HFF-Myc (cell line): Measurements from ENCODE around the gene NIPBL.

ENCODE experiments used
- DNase-seq: peaks from one replicate; pipeline ENCODE4 v3.0.0-alpha.2; 2011; ENCODE audit warnings: low read depth; ENCODE audit errors: extremely low read depth
- H3K4me3 ChIP-seq: replicated peaks from 2 replicates; pipeline ENCODE4 v1.5.1; 2011; ENCODE audit warnings: low read depth, mild to moderate bottlenecking, control low read depth, low read length
- CTCF ChIP-seq: IDR thresholded peaks from 2 replicates; pipeline ENCODE4 v1.5.1; 2012; ENCODE audit warnings: mild to moderate bottlenecking, low read depth, low read length, control low read depth; ENCODE audit errors: missing control alignments

The NIPBL gene

DNA sequence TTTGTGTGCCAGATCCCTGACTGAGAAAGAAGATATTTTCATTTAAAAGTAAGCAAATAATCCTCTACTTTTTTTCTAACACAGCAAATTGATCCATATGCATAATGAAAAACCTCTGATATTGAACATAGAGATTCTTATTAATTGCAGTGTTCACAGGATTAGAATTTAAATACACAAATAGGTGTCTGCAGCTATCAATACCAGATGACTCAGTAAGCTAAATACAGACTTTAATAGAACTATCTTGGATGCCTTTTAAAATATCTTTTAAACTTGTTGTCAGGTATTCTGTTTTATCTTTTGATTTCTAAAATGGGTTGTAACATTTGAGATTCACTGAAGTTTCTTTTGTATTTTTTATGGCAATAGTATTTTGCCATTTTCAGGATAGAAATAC lies 43.1 kb downstream of the NIPBL start:
- no peak for TF ChIP-seq CTCF
- DNase-seq, result no peak

DNA sequence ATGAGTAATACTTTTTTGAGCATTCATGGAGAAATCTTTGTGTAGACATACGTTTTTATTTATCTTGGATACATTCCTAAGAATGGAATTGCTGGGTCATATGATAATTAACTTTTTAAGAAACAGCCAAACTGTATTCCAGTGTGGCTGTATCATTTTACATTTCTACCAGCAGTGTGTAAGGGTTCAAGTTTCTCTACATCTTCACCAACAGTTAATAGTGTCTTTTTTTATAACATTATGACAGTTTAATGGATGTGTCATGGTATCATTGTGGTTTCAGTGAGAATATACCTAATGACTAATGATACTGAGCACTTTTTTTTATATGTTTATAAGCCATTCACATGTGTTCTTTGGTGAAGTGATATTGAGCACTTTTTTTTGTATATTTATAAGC lies 52.4 kb downstream of the NIPBL start:
- no peak overlapping the region for H3K4me3 ChIP-seq
- no peak for TF ChIP-seq CTCF
- peak; percentile 55 for DNase-seq

More for the DNA sequence above, 43.1 kb downstream of the NIPBL start:
- H3K4me3 ChIP-seq, result no peak overlapping the region

DNA sequence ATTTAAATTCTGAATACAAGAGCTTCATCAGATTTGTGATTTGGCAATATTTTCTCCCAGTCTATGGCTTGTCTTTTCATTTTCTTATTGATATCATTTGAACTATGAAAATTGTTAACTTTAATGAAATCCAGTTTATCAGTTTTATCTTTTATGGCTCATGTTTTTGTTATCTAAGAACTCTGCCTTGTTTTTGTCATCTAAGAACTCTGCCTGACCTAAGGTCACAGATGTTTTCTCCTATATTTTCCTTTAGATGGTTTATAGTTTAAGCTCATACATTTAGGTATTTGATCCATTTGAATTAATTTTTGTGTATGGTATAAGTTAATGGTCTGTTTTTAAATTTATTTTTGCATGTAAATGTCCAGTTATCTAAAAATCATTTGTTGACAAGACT lies 52.9 kb downstream of the NIPBL start:
- no peak for DNase-seq
- TF ChIP-seq CTCF, result no peak
- no peak overlapping the region for H3K4me3 ChIP-seq

DNA sequence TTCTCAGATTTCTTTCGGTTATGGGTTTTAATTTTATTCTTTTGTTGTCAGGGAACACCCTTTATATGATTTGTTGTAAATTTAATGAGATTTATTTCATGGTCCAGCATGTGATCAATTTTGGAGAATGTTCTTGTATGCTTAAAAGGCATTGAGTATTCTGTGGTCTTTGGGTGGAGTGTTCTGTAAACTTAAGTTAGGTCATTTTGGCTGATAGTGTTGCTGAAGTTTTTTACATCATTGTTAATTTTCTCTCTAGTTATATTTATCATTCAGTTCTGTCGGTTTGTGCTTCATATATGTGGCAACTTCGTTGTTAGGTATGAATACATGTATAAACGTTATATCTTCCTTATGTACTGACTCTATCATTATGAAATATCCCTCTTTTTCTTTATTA lies 55.5 kb downstream of the NIPBL start:
- DNase-seq, result no peak
- no peak overlapping the region for H3K4me3 ChIP-seq
- no peak for TF ChIP-seq CTCF

- TF ChIP-seq CTCF, result no peak
- no peak overlapping the region for H3K4me3 ChIP-seq
- DNase-seq, result no peak
Observed at GRCh38 chr5:36932699-36933098, 56.1 kb downstream of the NIPBL start.

GRCh38 chr5:36934740-36935356 lies 58.3 kb downstream of the NIPBL start:
- TF ChIP-seq CTCF, result no peak
- no peak for DNase-seq
- H3K4me3 ChIP-seq, result no peak overlapping the region

- no peak overlapping the region for H3K4me3 ChIP-seq
- DNase-seq, result no peak
- TF ChIP-seq CTCF, result no peak
Observed at GRCh38 chr5:36935805-36936204, 59.2 kb downstream of the NIPBL start.
